Stomach (tissue), 9 donors: ENCODE results near the gene ATP2A3. TPM values are rescaled to one million over a fixed set of nuclear protein-coding genes. Genes with fewer than 3 reads are reported as not detected.

ENCODE experiments used
- DNase-seq, 2 donors: peaks; one replicate each; pipeline versions ENCODE4 v3.0.0 to v3.0.0-alpha.2; 2013 to 2019
- H3K27ac ChIP-seq, 5 donors: fragments of 200-600 bp in 4 of 5; sonication (generic) in 4 of 5; one replicate each; pipeline ENCODE4 v1.5.1; 2013 to 2019; ENCODE audit warnings: mild to moderate bottlenecking in 1 of 5, moderate library complexity in 1 of 5
- H3K27me3 ChIP-seq, 3 donors: fragments of 200-600 bp; sonication (generic); one replicate each; pipeline ENCODE4 v1.5.1; 2017 to 2019; ENCODE audit warnings: mixed run types in 1 of 3
- H3K36me3 ChIP-seq, 4 donors: fragments of 200-600 bp; sonication (generic); 1 replicate in 3 of 4; 2 replicates in 1 of 4; pipeline ENCODE4 v1.5.1; 2016 to 2019
- H3K4me1 ChIP-seq, 4 donors: fragments of 200-600 bp; sonication (generic); one replicate each; pipeline ENCODE4 v1.5.1; 2016 to 2019
- H3K4me3 ChIP-seq, 4 donors: fragments of 200-600 bp; sonication (generic) in 3 of 4; one replicate each; pipeline ENCODE4 v1.5.1; 2016 to 2019; ENCODE audit warnings: mild to moderate bottlenecking in 1 of 4
- H3K9me3 ChIP-seq, 4 donors: fragments of 200-600 bp; sonication (generic); one replicate each; pipeline ENCODE4 v1.5.1; 2016 to 2019
- EP300 ChIP-seq: sonication (generic); formaldehyde crosslinking; IDR thresholded peaks from one replicate; pipeline ENCODE4 v1.6.1; 2017; ENCODE audit warnings: antibody characterized with exemption
- POLR2A ChIP-seq, 4 donors: fragments of 450-650 bp; IDR thresholded peaks; one replicate each; pipeline ENCODE4 v1.6.1; 2016; ENCODE audit warnings: antibody characterized with exemption in 4 of 4, control low read depth in 2 of 4, mild to moderate bottlenecking in 1 of 4, moderate library complexity in 1 of 4
- POLR2AphosphoS5 ChIP-seq, 3 donors: sonication (generic); formaldehyde crosslinking; IDR thresholded peaks; one replicate each; pipeline ENCODE4 v1.6.1; 2016; ENCODE audit warnings: antibody characterized with exemption in 3 of 3
- WGBS, 5 donors: extraction: QIAGEN DNeasy Blood & Tissue Kit in 3 of 5; methylation state at CpG; one replicate each; pipeline versions ENCODE4 v1.1.5 to v1.1.7; 2013 to 2018; 5-methylcytosine and 5-hydroxymethylcytosine counted together
- intact Hi-C: fragments of 100-400 bp; cut with DNase I; formaldehyde crosslinking; loops from one replicate; pipeline ENCODE4 v1.15.1; 2023; ENCODE audit warnings: low total_unique reads
- polyA plus RNA-seq, 3 donors: library from polyadenylated mRNA; stranded (reverse); fragments of 200-250 nt; gene quantifications; one replicate each; pipeline ENCODE4 v1.2.3, GENCODE V29; 2013
- total RNA-seq, 5 donors: library from RNA; depleted of rRNA; stranded (reverse); fragments of >200 nt; gene quantifications; one replicate each; pipeline versions ENCODE4 v1.1.0 to v1.2.3, GENCODE V29; 2014 to 2016
- TF ChIP-seq, protein P1 (sequence below), 7 experiments: fragments of 450-650 bp in 4 of 7; fragments of 200-600 bp in 3 of 7; sonication (generic) in 3 of 7; IDR thresholded peaks; one replicate each; pipeline ENCODE4 v1.5.1; 2016 to 2019; ENCODE audit warnings: antibody characterized with exemption in 7 of 7, control low read depth in 2 of 7, mild to moderate bottlenecking in 1 of 7
- donor health status: healthy with polysubstance abuse.
- donor health status: Bipolar disorder and iron deficiency.
- donor health status: healthy.

Gene ATP2A3
- total and polyA plus RNA-seq, 8 donors: 10.4 to 1,069 (median 64.1) TPM

GRCh38 chr17:3888343-3889171 is 75.7 kb downstream of the ATP2A3 start:
- Histone ChIP-seq H3K4me1 (peaks cover 58 to 78% (median 63%) of the 10 kb centered on the region in 4 donors), H3K9me3 (no peaks in the 10 kb centered on the region), H3K4me3 (peak overlapping the region in 1 of 4 donors; percentile 29), H3K36me3 (peaks cover 0 to 20% (median 17%) of the 10 kb centered on the region in 4 donors), H3K27ac (peak overlapping the region; percentile 73 to 93 (median 87)), H3K27me3 (no peaks in the 10 kb centered on the region)
- TF ChIP-seq POLR2AphosphoS5 (IDR thresholded peaks at IDR 0.05): peak; percentile 56 to 75 (median 58)
- TF ChIP-seq, protein P1, sequence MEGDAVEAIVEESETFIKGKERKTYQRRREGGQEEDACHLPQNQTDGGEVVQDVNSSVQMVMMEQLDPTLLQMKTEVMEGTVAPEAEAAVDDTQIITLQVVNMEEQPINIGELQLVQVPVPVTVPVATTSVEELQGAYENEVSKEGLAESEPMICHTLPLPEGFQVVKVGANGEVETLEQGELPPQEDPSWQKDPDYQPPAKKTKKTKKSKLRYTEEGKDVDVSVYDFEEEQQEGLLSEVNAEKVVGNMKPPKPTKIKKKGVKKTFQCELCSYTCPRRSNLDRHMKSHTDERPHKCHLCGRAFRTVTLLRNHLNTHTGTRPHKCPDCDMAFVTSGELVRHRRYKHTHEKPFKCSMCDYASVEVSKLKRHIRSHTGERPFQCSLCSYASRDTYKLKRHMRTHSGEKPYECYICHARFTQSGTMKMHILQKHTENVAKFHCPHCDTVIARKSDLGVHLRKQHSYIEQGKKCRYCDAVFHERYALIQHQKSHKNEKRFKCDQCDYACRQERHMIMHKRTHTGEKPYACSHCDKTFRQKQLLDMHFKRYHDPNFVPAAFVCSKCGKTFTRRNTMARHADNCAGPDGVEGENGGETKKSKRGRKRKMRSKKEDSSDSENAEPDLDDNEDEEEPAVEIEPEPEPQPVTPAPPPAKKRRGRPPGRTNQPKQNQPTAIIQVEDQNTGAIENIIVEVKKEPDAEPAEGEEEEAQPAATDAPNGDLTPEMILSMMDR (IDR thresholded peaks at IDR 0.05): no peak
- 13 to 34% (median 29%) methylated on average over 31 to 50 of the region's 50 CpGs for WGBS, 5 donors
- intact Hi-C loops: no loop called here
- DNase-seq: peak; percentile 81 to 95

DNA sequence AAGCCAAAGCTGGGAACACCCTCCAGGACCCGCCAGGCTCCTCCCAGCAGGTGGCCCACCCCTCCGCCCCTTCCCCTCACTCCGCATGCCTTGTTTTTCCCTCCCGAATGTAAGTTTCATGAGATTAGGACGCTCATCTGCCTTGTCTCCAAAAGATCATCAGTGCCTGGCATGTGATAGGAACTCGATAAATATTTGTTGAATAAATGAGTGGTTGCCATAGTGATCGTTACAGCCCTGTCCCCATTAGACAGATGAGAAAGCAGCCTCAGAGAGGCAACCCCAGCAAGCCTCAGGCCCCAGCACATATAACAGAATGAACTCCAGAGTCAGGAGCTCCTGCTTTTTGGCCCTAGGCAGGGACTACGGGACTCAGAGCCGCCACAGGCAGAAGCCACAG is 76.4 kb downstream of the ATP2A3 start:
- TF ChIP-seq, protein P1 (IDR thresholded peaks at IDR 0.05): no peak
- TF ChIP-seq POLR2A (IDR thresholded peaks at IDR 0.05): no peak
- no peak for TF ChIP-seq POLR2AphosphoS5 (IDR thresholded peaks at IDR 0.05)
- TF ChIP-seq EP300: no peak
- intact Hi-C loops: no loop called here

DNA sequence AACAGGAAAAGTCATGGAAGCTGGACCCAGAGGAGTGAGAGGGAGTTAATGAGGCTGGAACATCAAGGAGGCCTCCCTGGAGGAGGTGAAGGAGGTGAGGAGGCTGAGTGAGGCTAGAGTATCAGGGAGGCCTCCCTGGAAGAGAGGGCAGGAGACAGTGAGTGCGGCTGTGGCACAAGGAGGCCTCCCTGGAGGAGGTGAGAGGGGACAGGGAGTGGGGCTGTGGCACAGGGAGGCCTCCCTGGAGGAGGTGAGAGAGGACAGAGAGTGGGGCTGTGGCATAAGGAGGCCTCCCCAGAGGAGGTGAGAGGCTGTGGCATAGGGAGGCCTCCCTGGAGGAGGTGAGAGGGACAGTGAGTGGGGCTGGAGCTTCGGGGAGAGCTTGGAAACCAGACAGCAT is 76.8 kb downstream of the ATP2A3 start:
- no peaks in the 10 kb centered on the region for H3K9me3 ChIP-seq
- 70 to 85% (median 79%) methylated on average over 2 of the region's 2 CpGs for WGBS, 5 donors
- no peak overlapping the region for H3K4me3 ChIP-seq
- TF ChIP-seq EP300 (no peak), POLR2AphosphoS5 (IDR thresholded peaks at IDR 0.05) (no peak), POLR2A (IDR thresholded peaks at IDR 0.05) (no peak)
- TF ChIP-seq, protein P1 (IDR thresholded peaks at IDR 0.05): no peak
- H3K27ac ChIP-seq: peak overlapping the region; percentile 53 to 93 (median 87)
- intact Hi-C loops: no loop called here
- no peaks in the 10 kb centered on the region for H3K27me3 ChIP-seq
- H3K36me3 ChIP-seq: peaks cover 0 to 32% (median 24%) of the 10 kb centered on the region in 4 donors
- no peak for DNase-seq
- peaks cover 51 to 72% (median 55%) of the 10 kb centered on the region in 4 donors for H3K4me1 ChIP-seq

More for the DNA sequence above, 76.4 kb downstream of the ATP2A3 start:
- no peak for DNase-seq
- 52 to 63% (median 58%) methylated on average over 9 of the region's 9 CpGs for WGBS, 5 donors
- Histone ChIP-seq H3K36me3 (peaks cover 0 to 27% (median 20%) of the 10 kb centered on the region in 4 donors), H3K4me3 (peak overlapping the region in 1 of 4 donors; percentile 29), H3K27ac (peak overlapping the region; percentile 73 to 93 (median 87)), H3K4me1 (peaks cover 54 to 75% (median 58%) of the 10 kb centered on the region in 4 donors), H3K9me3 (no peaks in the 10 kb centered on the region), H3K27me3 (no peaks in the 10 kb centered on the region)

DNA sequence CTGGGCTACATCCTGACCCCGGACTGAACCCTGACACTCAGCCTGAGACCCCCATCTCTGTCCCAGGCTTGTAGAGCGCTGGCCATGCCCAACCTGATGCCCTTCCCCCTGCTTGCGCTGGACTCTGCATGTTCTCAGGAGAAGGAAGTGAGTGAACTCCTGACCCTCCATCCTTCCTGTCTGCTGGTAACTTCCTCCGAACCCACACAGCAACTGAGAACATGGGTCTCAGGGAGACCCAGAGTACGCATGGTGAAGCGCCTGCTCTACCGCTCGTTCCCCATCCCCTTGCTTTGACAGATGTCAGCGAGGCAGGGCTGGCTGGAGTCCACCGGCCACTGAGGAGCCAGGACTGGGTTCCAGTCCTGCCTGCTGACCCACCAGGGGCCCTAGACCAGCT is 77.5 kb downstream of the ATP2A3 start:
- Histone ChIP-seq H3K27ac (peak overlapping the region; percentile 17 to 93 (median 87)), H3K4me1 (peaks cover 45 to 66% (median 49%) of the 10 kb centered on the region in 4 donors), H3K4me3 (no peak overlapping the region), H3K27me3 (no peaks in the 10 kb centered on the region), H3K9me3 (no peaks in the 10 kb centered on the region), H3K36me3 (peaks cover 0 to 38% (median 29%) of the 10 kb centered on the region in 4 donors)
- TF ChIP-seq, protein P1 (IDR thresholded peaks at IDR 0.05): no peak
- peak in 2 of 3 donors; percentile 26 to 53 for TF ChIP-seq POLR2AphosphoS5 (IDR thresholded peaks at IDR 0.05)
- intact Hi-C loops: no loop called here
- WGBS, 5 donors: 76 to 89% (median 80%) methylated on average over 10 of the region's 10 CpGs
- DNase-seq: peak in 1 of 2 donors; percentile 63
